ENCODE measurements around the gene CHAC2. TPM values are rescaled to one million over a fixed set of nuclear protein-coding genes. Genes with fewer than 3 reads are reported as not detected.
"Not testable (repeated sequence)": the region's sequence is repeated elsewhere in the genome, so short reads cannot be mapped to it uniquely, and the experiment has no call there.

CHAC2 gene
- 4.8 TPM for total RNA-seq

DNA sequence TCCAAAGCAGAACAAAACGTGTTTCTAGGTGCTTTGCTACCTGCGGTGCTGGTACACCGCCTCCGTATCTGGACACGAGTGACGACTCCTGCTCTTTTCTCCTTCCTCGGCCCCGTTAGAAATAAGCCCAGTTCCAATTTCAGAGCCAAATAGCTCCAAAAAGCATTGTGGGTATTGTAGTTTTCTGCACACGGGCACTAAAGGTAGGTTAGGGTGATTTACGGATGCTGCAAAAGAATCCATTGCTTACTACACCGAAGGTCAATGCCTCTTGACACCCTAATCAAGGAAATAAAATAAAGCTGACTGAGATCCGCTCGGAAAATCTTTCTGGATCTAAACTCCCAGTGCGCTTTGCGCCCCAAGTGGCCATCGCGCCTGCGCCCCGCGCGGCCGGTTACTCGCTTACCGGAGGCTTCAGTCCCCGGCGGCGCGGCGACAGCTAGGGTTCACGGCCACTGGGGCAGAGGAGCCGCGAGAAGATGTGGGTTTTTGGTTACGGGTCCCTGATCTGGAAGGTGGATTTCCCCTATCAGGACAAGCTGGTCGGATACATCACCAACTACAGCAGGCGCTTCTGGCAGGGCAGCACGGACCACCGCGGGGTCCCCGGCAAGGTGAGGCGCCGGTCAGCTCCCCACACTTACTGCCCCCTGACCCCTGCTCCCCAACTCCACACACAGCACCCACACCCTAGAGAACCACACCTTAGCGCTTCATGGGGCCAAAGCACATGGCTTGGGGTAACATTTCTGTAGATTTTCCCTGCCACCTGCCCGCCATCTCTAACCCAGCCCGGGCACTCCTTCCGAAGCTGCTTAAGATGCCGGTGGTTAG lies at the start of gene CHAC2:
Gene CHAC2 (plus strand): TSS at position 400 of the 837 bp plus-strand sequence. CDS start 83 bp downstream, at position 483.
- ATAC-seq: peak; percentile 90

- ATAC-seq: not testable (repeated sequence)
Measured at GRCh38 chr2:53720944-53721343, 46.7 kb upstream of the CHAC2 start.

- ATAC-seq: no peak
Measured at GRCh38 chr2:53724536-53724935, 43.1 kb upstream of the CHAC2 start.

DNA sequence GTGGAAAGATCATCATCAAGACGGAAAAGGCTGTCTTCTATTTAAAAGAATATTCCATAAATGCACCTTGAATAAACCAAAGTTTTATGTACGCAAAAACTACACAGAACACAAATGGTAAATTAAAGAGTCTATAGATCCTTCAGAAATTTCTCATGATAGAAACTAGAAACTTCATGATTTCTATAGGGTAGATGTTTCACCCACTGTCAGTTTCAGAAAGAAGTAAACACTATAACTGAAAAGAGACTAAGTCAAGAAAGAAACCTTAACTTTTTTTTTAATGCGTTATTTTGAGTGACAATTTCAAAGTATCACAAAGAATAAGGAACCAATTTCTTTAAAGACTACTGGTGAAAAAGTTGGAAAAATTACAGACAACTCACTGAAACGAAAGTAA lies 41.9 kb upstream of the CHAC2 start:
- ATAC-seq: no peak

- no peak for ATAC-seq
Measured at GRCh38 chr2:53727921-53728320, 39.7 kb upstream of the CHAC2 start.

DNA sequence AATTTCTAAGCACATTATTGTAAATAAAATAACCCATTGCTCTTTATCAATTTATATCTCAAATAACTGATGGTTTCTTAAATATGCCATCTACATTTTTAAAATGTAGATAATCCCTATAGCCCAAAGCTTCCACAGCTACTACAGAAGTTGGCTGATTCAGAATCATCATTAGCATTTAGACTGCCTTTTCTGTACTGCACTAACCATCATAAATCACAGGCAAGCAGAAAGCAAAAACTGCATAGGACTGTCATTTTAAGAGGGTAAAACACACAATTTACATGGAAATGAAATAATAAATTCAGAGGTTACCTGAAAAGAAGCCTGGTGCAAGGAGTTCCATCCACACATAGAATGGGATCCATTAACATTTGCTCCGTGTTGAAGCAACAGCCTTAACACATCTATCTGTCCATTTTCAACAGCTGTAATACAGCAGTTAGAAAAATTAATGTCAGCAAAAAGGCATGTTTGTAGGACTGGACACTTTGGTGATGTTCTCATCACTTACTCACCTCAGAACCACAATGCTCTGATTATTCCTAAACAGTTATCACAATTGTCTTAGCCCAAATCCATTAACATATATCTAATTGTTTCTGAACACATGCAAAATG lies 38.4 kb upstream of the CHAC2 start:
- no peak for ATAC-seq

DNA sequence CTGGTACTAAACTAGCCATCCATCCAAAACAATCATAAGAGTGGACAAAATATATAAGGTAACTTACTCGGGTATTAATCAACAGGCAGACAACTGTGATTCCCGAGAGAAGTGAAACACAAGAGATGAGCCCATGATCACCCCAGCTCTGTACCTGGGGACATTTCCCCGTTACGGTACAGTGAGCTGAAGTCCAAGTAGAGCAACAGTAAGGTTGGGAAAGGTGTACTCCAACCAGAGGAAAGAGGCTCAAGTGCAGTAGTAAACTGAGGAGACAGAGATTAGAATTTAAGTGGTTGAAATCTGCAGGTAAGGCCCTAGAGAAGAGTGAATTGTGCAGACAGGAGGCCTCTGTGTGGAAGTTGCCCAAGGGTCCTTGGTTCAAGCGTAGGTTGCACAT lies 30.5 kb upstream of the CHAC2 start:
- no peak for ATAC-seq

DNA sequence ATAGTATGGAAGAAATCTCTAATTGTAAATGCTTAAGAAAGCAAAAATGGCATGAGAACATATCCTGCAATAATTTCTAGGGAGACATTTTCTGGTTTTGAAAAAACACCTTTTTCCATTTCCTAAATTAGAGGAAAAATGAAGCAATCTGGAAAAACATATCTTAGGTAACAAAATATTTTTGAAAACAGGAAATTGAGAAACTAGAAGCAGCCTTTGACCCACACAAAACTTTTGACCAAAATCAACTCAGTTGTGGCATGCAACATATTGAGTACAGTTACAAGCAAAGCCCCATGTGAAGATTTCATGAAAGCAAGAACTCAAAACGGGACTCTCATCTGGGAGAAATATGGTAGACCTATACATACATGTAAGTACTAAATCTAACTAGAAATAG lies 28.6 kb upstream of the CHAC2 start:
- ATAC-seq: no peak

GRCh38 chr2:53740170-53740569 lies 27.4 kb upstream of the CHAC2 start:
- no peak for ATAC-seq

DNA sequence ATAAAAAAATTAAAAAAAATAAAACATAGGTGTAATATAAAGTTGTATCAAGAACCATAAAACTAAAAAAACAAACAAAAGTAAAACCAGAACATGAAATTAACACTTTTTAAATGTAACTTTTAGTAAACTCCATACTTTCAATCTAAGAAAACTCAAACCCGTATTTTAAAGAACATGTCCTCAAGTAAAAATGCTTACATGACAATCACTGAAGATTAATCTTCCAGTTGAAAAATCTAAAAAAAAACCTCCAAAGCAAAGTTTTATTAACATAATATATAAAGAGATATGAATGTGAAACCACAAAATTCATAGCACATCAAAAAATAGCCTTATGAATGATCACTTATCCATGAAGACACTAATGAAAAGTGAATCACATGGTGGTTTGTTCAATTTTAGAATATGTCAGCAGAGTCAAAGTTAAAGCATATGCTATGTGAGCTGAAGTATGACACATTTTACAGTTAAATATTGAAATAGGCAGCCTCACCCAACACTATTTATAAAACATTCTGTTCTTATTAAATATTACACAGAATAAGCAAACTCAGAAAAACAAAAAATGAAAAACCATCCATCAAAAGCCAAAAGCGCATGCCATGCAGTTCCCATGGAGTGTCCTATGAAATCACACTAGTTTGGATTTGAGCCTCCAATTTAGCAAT lies 23.1 kb upstream of the CHAC2 start:
- ATAC-seq: no peak

DNA sequence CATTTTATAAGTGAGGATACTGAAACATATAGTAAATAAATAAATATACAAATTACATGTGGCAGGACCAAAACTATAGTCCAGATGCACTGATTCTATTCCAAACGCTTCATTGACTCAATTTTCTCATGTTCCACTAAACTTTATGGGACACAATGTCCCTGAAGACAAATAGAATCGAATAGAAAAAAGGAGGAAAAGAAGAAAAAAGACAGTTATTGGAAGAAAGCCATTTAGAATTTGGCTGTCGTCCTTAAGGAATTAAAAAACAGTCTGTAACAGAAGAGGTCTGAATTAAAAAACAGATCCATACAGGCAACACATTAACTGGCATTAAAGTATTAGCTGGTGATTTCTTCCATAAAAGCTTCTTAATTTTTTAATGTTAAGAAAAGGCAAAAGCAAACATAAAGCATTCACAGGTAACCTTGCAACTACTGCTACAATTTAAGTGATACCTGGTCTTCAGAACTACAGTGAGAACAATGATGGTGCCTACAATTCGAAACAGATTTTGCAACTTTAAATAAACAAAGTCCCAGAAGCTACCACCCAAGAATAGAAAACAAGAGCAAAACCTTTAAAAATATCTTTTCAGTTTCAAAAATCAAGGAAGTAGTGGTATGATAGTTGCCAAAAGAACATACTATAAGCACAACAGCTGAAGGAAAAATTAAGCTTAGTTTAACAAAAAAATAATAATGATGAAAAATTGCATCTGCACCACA lies 17.4 kb upstream of the CHAC2 start:
- ATAC-seq: no peak

- ATAC-seq: no peak
Measured at GRCh38 chr2:53751728-53752127, 15.9 kb upstream of the CHAC2 start.

DNA sequence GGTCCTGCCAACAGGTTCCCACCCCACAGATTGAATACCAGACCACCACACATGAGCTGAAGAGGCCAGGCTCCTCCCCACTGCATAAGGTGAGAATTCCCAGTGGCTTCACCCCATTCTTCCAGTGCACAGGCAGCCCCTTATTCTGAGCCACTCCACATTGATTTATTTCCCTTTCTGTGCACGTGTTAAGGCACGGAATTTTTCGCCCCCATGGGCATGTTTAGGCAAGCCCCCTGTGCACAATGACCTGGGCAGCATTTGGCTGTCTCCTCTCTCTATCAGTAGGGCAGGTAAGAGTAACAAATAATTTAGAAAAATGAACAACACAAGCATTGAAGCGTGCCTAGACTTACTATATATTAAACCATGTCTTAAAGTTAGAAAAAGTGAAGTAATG lies 15.2 kb upstream of the CHAC2 start:
- ATAC-seq: no peak

DNA sequence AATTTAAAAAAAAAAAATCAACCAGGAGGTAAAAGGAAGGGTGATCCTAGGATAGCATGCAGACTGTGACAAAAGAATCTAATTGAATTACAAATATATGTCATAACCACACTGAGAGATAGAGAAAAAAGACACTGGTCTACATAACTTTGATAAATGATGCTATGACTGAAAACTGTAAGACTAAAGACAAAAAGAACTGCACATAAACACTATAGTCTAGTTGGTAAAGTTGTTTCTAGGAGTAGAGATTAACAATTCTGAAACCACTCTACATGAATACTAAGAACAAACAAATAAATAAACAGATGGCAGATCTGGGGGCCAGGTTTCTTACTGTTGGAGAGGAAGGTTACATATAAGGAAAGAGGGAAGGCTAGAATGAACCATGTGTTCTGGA lies 14.6 kb upstream of the CHAC2 start:
- no peak for ATAC-seq

GRCh38 chr2:53755121-53755520 lies 12.5 kb upstream of the CHAC2 start:
- peak; percentile 61 for ATAC-seq

DNA sequence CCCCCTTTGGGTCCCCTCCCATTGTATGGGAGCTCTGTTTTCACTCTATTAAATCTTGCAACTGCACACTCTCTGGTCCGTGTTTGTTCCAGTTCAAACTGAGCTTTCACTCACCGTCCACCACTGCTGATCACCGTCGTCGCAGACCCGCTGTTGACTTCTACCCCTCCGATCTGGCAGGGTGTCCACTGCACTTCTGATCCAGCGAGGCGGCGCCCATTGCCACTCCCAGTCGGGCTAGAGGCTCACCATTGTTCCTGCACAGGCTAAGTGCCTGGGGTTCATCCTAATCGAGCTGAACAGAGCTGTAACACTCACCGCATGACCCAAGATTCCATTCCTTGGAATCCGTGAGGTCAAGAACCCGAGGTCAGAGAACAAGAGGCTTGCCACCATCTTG lies 11.0 kb upstream of the CHAC2 start:
- no peak for ATAC-seq

DNA sequence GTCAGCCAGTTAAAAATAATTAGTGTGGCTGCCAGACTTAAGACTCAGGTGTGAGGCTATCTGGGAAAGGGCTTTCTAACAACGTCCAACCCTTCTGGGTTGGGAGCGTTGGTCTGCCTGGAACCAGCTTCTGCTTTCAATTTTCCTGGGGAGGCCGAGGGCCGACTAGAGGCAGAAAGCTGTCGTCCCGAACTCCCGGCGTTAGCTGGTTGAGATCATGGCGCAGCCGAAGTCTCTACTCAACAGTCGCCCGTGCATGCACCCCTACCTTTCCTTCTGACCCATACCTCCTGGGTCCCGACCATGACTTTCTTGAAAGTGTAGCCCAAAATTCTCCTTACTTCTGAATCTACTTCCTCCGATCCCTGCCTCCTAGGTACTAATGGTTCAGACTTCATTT lies 10.4 kb upstream of the CHAC2 start:
- not testable (repeated sequence) for ATAC-seq

GRCh38 chr2:53765767-53766166 lies 1.8 kb upstream of the CHAC2 start:
- no peak for ATAC-seq

DNA sequence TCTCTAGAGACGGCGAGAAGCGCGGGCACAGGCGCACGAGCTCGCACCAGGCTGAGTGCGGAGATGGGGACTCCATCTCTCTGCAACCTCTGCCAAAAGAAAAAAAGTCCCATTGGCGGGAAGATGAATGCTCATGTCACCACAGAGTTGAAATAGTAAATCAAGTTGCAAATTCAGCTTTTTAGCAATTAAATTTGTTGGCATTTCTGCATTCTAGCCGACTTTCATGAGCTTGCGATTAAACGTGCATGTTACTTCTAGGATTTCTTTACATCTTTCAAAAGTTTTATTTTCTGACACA lies 588 bp downstream of the CHAC2 start:
- no peak for ATAC-seq

GRCh38 chr2:53769318-53769945 lies 1.8 kb downstream of the CHAC2 start:
- no peak for ATAC-seq

- no peak for ATAC-seq
Measured at GRCh38 chr2:53770264-53770663, 2.7 kb downstream of the CHAC2 start.

GRCh38 chr2:53777134-53777533 lies 9.5 kb downstream of the CHAC2 start:
- ATAC-seq: no peak
